GM23248 (cell line): Measurements from ENCODE around the gene WDR64. TPM values are rescaled to one million over a fixed set of nuclear protein-coding genes. Genes with fewer than 3 reads are reported as not detected.

ENCODE experiments used
- DNase-seq: peaks from one replicate; pipeline ENCODE4 v3.0.0-alpha.2; 2015
- H2AFZ ChIP-seq: fragments of 200-600 bp; sonication (generic); 2 replicates; pipeline ENCODE4 v1.6.1; 2016; ENCODE audit warnings: antibody characterized with exemption
- H3F3A ChIP-seq: fragments of 200-600 bp; sonication (generic); 2 replicates; pipeline ENCODE4 v1.6.1; 2016; ENCODE audit warnings: mild to moderate bottlenecking, antibody characterized with exemption, mixed run types; ENCODE audit not compliant: insufficient read depth
- H3K27ac ChIP-seq: fragments of 200-600 bp; sonication (generic); 2 replicates; pipeline ENCODE4 v1.5.1; 2016; ENCODE audit warnings: mild to moderate bottlenecking
- H3K27me3 ChIP-seq: fragments of 200-600 bp; sonication (generic); replicated peaks from 2 replicates; pipeline ENCODE4 v1.6.1; 2016; ENCODE audit warnings: mild to moderate bottlenecking; ENCODE audit not compliant: insufficient read depth
- H3K36me3 ChIP-seq: fragments of 200-600 bp; sonication (generic); 2 replicates; pipeline ENCODE4 v1.6.1; 2016; ENCODE audit warnings: low read depth, mild to moderate bottlenecking
- H3K4me1 ChIP-seq: fragments of 200-600 bp; sonication (generic); 2 replicates; pipeline ENCODE4 v1.6.1; 2016; ENCODE audit warnings: mild to moderate bottlenecking; ENCODE audit not compliant: insufficient read depth
- H3K4me2 ChIP-seq: fragments of 200-600 bp; sonication (generic); one replicate; pipeline ENCODE4 v1.6.1; 2016; ENCODE audit warnings: mild to moderate bottlenecking; ENCODE audit not compliant: unreplicated experiment
- H3K4me3 ChIP-seq: fragments of 200-600 bp; sonication (generic); 2 replicates; pipeline ENCODE4 v1.5.1; 2016; ENCODE audit warnings: mild to moderate bottlenecking
- H3K79me2 ChIP-seq: fragments of 200-600 bp; sonication (generic); 2 replicates; pipeline ENCODE4 v1.6.1; 2016; ENCODE audit warnings: mild to moderate bottlenecking; ENCODE audit not compliant: insufficient read depth
- H3K9ac ChIP-seq: fragments of 200-600 bp; sonication (generic); 2 replicates; pipeline ENCODE4 v1.6.1; 2016; ENCODE audit warnings: mild to moderate bottlenecking
- H3K9me2 ChIP-seq: fragments of 200-600 bp; sonication (generic); 2 replicates; pipeline ENCODE4 v1.6.1; 2016; ENCODE audit warnings: mixed run types, mild to moderate bottlenecking, moderate library complexity; ENCODE audit not compliant: insufficient read depth
- H3K9me3 ChIP-seq: fragments of 200-600 bp; sonication (generic); one replicate; pipeline ENCODE4 v1.6.1; 2017; ENCODE audit warnings: low read depth
- H4K20me1 ChIP-seq: fragments of 200-600 bp; sonication (generic); 2 replicates; pipeline ENCODE4 v1.6.0; 2016; ENCODE audit not compliant: insufficient read depth
- EZH2 ChIP-seq: fragments of 200-600 bp; sonication (generic); IDR thresholded peaks from 2 replicates; pipeline ENCODE4 v1.6.1; 2018; ENCODE audit warnings: antibody characterized with exemption, mild to moderate bottlenecking; ENCODE audit not compliant: insufficient read depth, poor library complexity, severe bottlenecking
- EZH2phosphoT487 ChIP-seq: fragments of 200-600 bp; sonication (generic); IDR thresholded peaks from 2 replicates; pipeline ENCODE4 v1.6.1; 2018; ENCODE audit warnings: antibody characterized with exemption, moderate library complexity, mild to moderate bottlenecking, low read depth; ENCODE audit not compliant: insufficient read depth
- WGBS, 2 experiments: methylation state at CpG; one replicate each; pipeline ENCODE4 v1.1.6; 2015 to 2017; ENCODE audit warnings: low lambda C conversion rate in 2 of 2, low coverage in 1 of 2; ENCODE audit errors: missing lambda C conversion rate in 2 of 2; 5-methylcytosine and 5-hydroxymethylcytosine counted together
- in situ Hi-C: fragments of 300-500 bp; cut with MboI; formaldehyde crosslinking; loops from 2 replicates; pipeline ENCODE4 v1.15.0; 2020
- polyA plus RNA-seq: library from polyadenylated mRNA; unstranded; fragments of >200 nt; fragmentation: Nextera tagmentation; extraction: Ambion mirVana; gene quantifications from 2 replicates; pipeline ENCODE4 v1.2.1, GENCODE V29; 2016
- total RNA-seq: library from RNA; depleted of rRNA; stranded (reverse); fragments of >200 nt; shearing (Covaris generic); gene quantifications from 2 replicates; pipeline ENCODE4 v1.2.3, GENCODE V29; 2014; rRNA removed

Gene WDR64
- total RNA-seq (not detected in 2 replicates), polyA plus RNA-seq (not detected in 2 replicates)

DNA sequence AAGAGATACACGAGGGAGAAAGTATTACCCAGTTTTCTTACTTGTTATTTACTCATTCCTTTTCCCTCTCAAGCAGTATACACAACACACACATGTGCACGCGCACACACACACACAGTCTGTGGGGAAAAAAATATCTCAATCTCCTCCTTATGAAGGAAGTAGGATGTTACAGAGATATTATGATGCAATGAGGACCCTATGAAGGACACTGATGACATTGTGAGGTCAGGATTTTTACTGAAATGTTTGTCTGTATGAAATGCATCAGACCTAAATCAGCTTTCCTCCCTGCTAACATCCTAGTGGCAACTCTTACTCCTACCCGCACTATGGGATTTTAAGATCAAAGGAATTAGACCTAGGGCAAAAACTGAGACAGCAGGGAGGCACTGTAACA, at the start of gene WDR64:
Gene WDR64, plus strand, starts transcription at position 270 of the 400 bp plus-strand sequence. CDS start 204 bp downstream, outside the sequence.
- in situ Hi-C loops, result no loop called here
- Histone ChIP-seq H4K20me1 (no peaks in the 10 kb centered on the region), H3K9me2 (no peaks in the 10 kb centered on the region), H3K36me3 (no peaks in the 10 kb centered on the region), H3K4me2 (no peak within 1 kb of the TSS), H3K4me3 (no peak within 1 kb of the TSS), H3K4me1 (no peaks in the 10 kb centered on the region), H3K27ac (no peak within 1 kb of the TSS), H3F3A (no peaks in the 10 kb centered on the region), H3K79me2 (no peaks in the 10 kb centered on the region), H3K9ac (no peak within 1 kb of the TSS), H3K27me3 (no peaks in the 10 kb centered on the region; the same call in 1 of the 2 replicates), H2AFZ (no peak within 1 kb of the TSS), H3K9me3 (no peaks in the 10 kb centered on the region)
- 88 to 93% methylated on average over 4 of the region's 4 CpGs for WGBS, 2 experiments
- TF ChIP-seq EZH2phosphoT487 (no peak), EZH2 (no peak)
- no peak for DNase-seq

DNA sequence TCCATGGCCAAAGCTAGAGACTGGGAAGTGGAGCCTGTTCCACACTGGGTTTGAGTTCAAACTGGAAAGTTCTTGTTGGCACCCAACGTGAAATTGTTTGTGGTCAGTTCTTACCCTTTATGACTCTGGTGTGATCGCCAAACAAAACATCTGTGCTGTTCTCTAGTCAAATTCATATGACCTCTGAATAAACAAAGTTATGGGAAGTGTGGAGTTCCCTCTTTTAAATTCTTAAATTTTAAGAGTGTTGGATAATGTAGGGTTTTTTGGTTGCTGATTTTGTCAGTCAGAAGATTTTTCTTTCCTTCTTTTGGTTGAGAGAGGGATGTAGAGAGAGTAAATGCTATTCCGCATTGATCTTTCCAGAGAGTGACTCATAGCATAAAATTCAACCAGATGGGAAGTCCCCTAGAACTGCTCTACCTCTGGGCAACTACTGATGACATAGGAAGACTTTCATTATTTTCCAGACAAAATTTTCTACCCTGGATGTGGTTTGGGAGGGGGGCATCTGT, 48.3 kb upstream of the WDR64 start:
- WGBS, 2 experiments, result 60 to 69% methylated on average over 3 of the region's 3 CpGs
- in situ Hi-C loops, result loop anchor here (25.0 kb wide), 1 partner anchor 384 kb away; the partner anchor contains the start of gene MAP1LC3C

DNA sequence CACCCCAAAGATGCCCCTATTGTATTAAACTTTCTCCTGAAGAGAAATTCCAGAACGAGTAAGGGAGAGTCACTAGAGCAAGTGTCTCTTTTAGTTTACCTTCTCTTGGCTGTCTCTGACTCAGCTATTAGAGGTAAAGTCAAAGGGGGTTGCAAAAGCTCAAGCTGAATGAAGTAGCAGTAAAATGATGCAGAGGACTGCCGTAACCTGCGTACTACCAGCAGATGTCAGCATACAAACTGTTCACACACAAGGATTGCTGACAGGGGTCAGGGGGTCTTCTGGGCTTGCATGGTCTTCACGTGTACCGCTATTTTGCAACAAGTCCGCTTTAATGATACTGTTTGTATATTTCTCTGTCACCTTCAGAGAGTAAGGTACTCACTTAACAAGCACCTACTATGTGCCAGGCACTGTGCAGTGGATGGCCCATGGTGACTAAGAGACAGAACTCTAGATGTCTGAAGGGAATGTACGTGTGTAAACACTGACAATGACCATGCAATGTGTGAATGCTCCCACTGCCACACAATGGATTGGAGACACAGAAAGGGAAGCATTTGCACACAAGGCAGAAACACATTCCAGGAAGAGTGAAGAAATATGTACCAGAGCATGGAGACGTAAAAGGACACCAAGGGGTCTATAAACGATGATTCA, 46.8 kb upstream of the WDR64 start:
- DNase-seq, result no peak
- H3K36me3 ChIP-seq, result no peaks in the 10 kb centered on the region
- H3K9me3 ChIP-seq, result no peaks in the 10 kb centered on the region
- H3K9ac ChIP-seq, result no peak overlapping the region
- no peaks in the 10 kb centered on the region for H3K9me2 ChIP-seq
- H3K27ac ChIP-seq, result no peak overlapping the region
- H2AFZ ChIP-seq, result no peak overlapping the region
- 76 to 79% methylated on average over 9 of the region's 9 CpGs for WGBS, 2 experiments
- no peaks in the 10 kb centered on the region for H3K27me3 ChIP-seq
- no peak overlapping the region for H3K4me3 ChIP-seq
- no peak for TF ChIP-seq EZH2phosphoT487
- no peak for TF ChIP-seq EZH2
- no peak overlapping the region for H3K4me2 ChIP-seq
- no peaks in the 10 kb centered on the region for H4K20me1 ChIP-seq
- H3K4me1 ChIP-seq, result peaks cover 15% of the 10 kb centered on the region
- peaks cover 20% of the 10 kb centered on the region; the same call in 1 of the 2 replicates for H3F3A ChIP-seq
- H3K79me2 ChIP-seq, result no peaks in the 10 kb centered on the region
- in situ Hi-C loops, result loop anchor here (25.0 kb wide), 1 partner anchor 382 kb away; the partner anchor contains the start of gene MAP1LC3C

More for the DNA sequence above, 48.3 kb upstream of the WDR64 start:
- Histone ChIP-seq H3F3A (peaks cover 29% of the 10 kb centered on the region; the same call in 1 of the 2 replicates), H3K27ac (no peak overlapping the region), H3K4me2 (no peak overlapping the region), H3K79me2 (no peaks in the 10 kb centered on the region), H3K9ac (no peak overlapping the region), H3K4me3 (no peak overlapping the region), H3K36me3 (no peaks in the 10 kb centered on the region), H2AFZ (no peak overlapping the region), H3K27me3 (no peaks in the 10 kb centered on the region), H4K20me1 (no peaks in the 10 kb centered on the region), H3K4me1 (peaks cover 16% of the 10 kb centered on the region), H3K9me2 (no peaks in the 10 kb centered on the region), H3K9me3 (no peaks in the 10 kb centered on the region)
- peak; percentile 40 for DNase-seq
- TF ChIP-seq EZH2 (no peak), EZH2phosphoT487 (no peak)

DNA sequence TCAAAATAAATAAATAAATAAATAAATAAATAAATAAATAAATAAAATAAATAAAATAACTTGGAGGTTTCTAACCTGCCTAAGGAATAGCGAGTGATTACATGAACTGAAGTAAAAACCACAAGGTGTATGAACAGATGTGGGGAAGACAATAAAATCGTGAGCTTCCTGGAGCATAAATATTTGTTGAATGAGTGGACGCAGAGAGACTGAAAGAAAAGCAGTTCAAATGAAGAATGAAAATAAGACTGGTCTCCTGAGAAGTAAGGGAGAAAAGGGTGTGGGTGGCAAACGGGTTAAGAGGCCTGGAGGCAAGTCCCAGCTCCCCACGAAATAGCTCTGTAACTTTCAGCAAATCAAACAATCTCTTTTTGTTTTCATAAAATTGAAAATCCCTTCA, 45.5 kb upstream of the WDR64 start:
- Histone ChIP-seq H3K4me1 (peaks cover 8% of the 10 kb centered on the region), H3K27ac (no peak overlapping the region), H3K9ac (no peak overlapping the region), H3K9me3 (no peaks in the 10 kb centered on the region), H3K27me3 (no peaks in the 10 kb centered on the region), H3K4me3 (no peak overlapping the region), H3K9me2 (no peaks in the 10 kb centered on the region), H2AFZ (no peak overlapping the region), H4K20me1 (no peaks in the 10 kb centered on the region), H3K4me2 (no peak overlapping the region), H3K36me3 (no peaks in the 10 kb centered on the region), H3K79me2 (no peaks in the 10 kb centered on the region), H3F3A (peaks cover 14% of the 10 kb centered on the region; the same call in 1 of the 2 replicates)
- DNase-seq, result no peak
- in situ Hi-C loops, result loop anchor here (25.0 kb wide), 1 partner anchor 381 kb away; the partner anchor contains the start of gene MAP1LC3C
- TF ChIP-seq EZH2phosphoT487, result no peak
- TF ChIP-seq EZH2, result no peak
- 82 to 84% methylated on average over 5 of the region's 5 CpGs for WGBS, 2 experiments
